ENCODE data around the gene TMEM183A.
A peak's percentile ranks its signal among the peaks of the same experiment; 100 is the strongest.

- TF ChIP-seq PKNOX1 (IDR thresholded peaks at IDR 0.05) (0 out of 2 replicates have a peak, but pooled peaks have one; percentile 3), POLR2A (conservative IDR thresholded peaks at IDR 0.05) (no peak), PCBP2 (IDR thresholded peaks at IDR 0.05; ENCODE audit: low read depth, low read length, poor library complexity, severe bottlenecking) (no peak), POLR3A (IDR thresholded peaks at IDR 0.05; ENCODE audit: borderline replicate concordance, extremely low read depth, insufficient read depth, insufficient read length) (no peak), JUNB (CRISPR knock-in tag; conservative IDR thresholded peaks at IDR 0.05) (no peak), CTCF (IDR thresholded peaks at IDR 0.05 in 2 of 3, conservative IDR thresholded peaks at IDR 0.05 in 1 of 3; ENCODE audit: insufficient read depth in 2 of 3, low read depth in 1 of 3, low read length in 3 of 3) (peak; percentile 94 to 96 (median 95)), SMAD4 (CRISPR knock-in tag; conservative IDR thresholded peaks at IDR 0.05) (no peak), BMI1 (IDR thresholded peaks at IDR 0.05; ENCODE audit: low read length) (no peak), ZNF24 (IDR thresholded peaks at IDR 0.05) (no peak)
Measured at GRCh38 chr1:202968895-202969295, 38.3 kb upstream of the TMEM183A start.
